NCI-H2029 treated with DMSO at 0.1 percent for 48 hours (cell line): ENCODE measurements around the gene LYSMD4.
A peak's percentile ranks its signal among the peaks of the same experiment; 100 is the strongest.

ENCODE experiments used
- DNase-seq: peaks from one replicate; lab custom pipeline; 2025; lab: John Stamatoyannopoulos, UW

Gene LYSMD4

GRCh38 chr15:99706557-99707303 lies 26.5 kb downstream of the LYSMD4 start:
- DNase-seq: no peak

GRCh38 chr15:99704444-99704838 lies 28.8 kb downstream of the LYSMD4 start:
- peak; percentile 34 for DNase-seq

GRCh38 chr15:99703603-99704443 lies 29.4 kb downstream of the LYSMD4 start:
- DNase-seq: no peak

DNA sequence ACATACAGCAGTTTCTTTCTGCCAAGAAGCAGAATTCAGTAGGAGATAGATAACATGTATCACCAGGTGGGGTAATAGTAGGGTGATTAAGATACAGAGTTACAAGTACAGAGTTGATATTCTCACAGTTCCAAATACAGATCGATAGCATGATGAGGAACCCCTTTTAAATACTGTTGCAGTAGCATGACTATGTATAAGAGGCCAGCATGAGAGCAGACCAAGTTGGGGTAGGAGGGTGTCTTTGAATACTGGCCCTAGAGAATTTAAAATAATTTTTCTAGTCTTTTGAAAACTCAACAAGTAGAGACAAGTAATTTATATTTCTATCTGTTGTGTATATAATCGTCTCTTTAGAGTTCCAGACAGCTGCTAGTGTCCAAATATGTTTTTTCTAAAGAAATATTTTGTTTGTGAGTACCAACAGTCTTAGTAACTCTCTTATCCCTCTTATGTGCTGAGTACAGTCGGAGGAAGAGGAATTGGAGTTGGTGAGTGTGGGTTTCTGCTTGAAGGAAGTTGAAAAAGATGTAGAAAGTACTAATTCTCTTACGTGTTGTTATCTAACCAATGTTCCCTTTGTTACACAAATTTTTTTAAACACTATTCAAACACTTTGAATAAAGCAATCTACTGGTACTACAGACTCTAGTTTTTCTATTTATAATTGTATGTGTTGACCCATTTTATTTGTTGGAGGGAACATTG lies 30.2 kb downstream of the LYSMD4 start:
- DNase-seq: no peak

- DNase-seq: no peak
These were observed 37.1 kb downstream of the LYSMD4 start for GRCh38 chr15:99696096-99696495.

GRCh38 chr15:99692825-99693224 lies 40.4 kb downstream of the LYSMD4 start:
- DNase-seq: no peak

DNA sequence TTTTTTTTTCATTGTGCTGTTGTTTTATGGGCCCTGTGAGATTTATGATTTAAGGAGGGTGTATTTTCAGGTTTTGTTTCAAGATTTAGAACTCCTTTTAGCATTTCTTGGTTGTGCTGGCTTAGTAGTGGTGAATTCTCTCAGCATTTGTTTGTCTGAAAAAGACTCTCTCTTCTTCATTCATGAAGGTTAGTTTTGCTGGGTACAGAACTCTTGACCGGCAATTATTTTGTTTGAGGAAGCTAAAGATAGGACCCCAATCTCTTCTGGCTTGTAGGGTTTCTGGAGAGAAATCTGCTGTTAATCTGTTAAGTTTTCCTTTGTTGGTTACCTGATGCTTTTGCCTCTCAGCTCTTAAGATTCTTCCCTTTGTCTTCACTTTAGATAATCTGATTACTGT lies 46.9 kb downstream of the LYSMD4 start:
- DNase-seq: no peak

GRCh38 chr15:99683000-99683670 lies 50.1 kb downstream of the LYSMD4 start:
- no peak for DNase-seq

- DNase-seq: no peak
These were observed 50.8 kb downstream of the LYSMD4 start for GRCh38 chr15:99682455-99682854.

- no peak for DNase-seq
These were observed 51.2 kb downstream of the LYSMD4 start for GRCh38 chr15:99681990-99682389.

DNA sequence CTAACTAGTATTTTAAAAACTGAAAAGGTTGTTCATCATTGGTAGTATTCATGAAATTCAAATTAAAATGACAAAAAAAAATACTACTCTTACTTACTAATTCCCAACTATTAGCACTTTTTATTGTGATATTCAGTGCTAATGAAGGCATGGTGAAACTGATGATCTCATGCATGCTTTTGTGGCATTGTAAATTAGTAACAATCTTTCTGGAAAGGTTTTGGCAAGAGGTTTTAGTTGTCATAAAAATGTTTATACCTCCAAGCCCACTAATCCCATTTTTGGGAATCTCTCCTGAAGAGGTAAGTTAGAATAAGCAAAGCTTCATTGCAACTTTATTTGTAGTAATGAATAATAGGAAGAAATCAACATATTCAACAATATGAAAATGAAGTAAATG lies 53.0 kb downstream of the LYSMD4 start:
- no peak for DNase-seq

GRCh38 chr15:99677540-99678134 lies 55.6 kb downstream of the LYSMD4 start:
- DNase-seq: no peak
